ENCODE data around the gene MICU1.

GRCh38 chr10:72605122-72605521 lies 20.8 kb downstream of the MICU1 start:
- TF ChIP-seq CTCF (IDR thresholded peaks at IDR 0.05) (no peak), POLR2A (IDR thresholded peaks at IDR 0.05) (no peak), EP300 (IDR thresholded peaks at IDR 0.05; ENCODE audit: low read depth) (no peak)

Data from transverse colon (tissue), 3 donors.